C4-2B (cell line): ENCODE results near the gene HRCT1.
A peak's percentile ranks its signal among the peaks of the same experiment; 100 is the strongest.

Source experiments
- ZFX ChIP-seq: fragments of 450-650 bp; IDR thresholded peaks from 2 replicates; pipeline ENCODE4 v1.6.1; 2017
- TF ChIP-seq, protein P1 (sequence below): fragments of 450-650 bp; conservative IDR thresholded peaks from 2 replicates; pipeline ENCODE4 v1.5.1; 2017; ENCODE audit warnings: mild to moderate bottlenecking

GRCh38 chr9:35903049-35903448 lies 3.0 kb upstream of the HRCT1 start:
- TF ChIP-seq, protein P1, sequence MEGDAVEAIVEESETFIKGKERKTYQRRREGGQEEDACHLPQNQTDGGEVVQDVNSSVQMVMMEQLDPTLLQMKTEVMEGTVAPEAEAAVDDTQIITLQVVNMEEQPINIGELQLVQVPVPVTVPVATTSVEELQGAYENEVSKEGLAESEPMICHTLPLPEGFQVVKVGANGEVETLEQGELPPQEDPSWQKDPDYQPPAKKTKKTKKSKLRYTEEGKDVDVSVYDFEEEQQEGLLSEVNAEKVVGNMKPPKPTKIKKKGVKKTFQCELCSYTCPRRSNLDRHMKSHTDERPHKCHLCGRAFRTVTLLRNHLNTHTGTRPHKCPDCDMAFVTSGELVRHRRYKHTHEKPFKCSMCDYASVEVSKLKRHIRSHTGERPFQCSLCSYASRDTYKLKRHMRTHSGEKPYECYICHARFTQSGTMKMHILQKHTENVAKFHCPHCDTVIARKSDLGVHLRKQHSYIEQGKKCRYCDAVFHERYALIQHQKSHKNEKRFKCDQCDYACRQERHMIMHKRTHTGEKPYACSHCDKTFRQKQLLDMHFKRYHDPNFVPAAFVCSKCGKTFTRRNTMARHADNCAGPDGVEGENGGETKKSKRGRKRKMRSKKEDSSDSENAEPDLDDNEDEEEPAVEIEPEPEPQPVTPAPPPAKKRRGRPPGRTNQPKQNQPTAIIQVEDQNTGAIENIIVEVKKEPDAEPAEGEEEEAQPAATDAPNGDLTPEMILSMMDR = peak; percentile 87
- TF ChIP-seq ZFX = no peak
